ENCODE results near the gene TAF1C.

- no peak for TF ChIP-seq CTCF (conservative IDR thresholded peaks at IDR 0.05 in 1 of 2, IDR thresholded peaks at IDR 0.05 in 1 of 2; ENCODE audit: extremely low read depth in 1 of 2, insufficient read depth in 1 of 2, low read depth in 1 of 2, low read length in 2 of 2)
- no peak for TF ChIP-seq EZH2 (IDR thresholded peaks at IDR 0.05; ENCODE audit: borderline replicate concordance, low read length)
Observed at GRCh38 chr16:84205976-84206691, 19.3 kb upstream of the TAF1C start.
